ENCODE results near the gene ACKR2. TPM values are rescaled to one million over a fixed set of nuclear protein-coding genes. Genes with fewer than 3 reads are reported as not detected.
"Not testable (repeated sequence)": the region's sequence is repeated elsewhere in the genome, so short reads cannot be mapped to it uniquely, and the experiment has no call there.

Gene ACKR2
- total RNA-seq, 1 donor: not detected

- not testable (repeated sequence) for H3K4me2 ChIP-seq (ENCODE audit: insufficient read depth, low read length); DNase-seq (ENCODE audit: insufficient read length, low spot score, missing footprints); H3K79me2 ChIP-seq (ENCODE audit: insufficient read depth, low read length); H3K27me3 ChIP-seq (ENCODE audit: insufficient read depth, low read length); H3K4me1 ChIP-seq (ENCODE audit: insufficient read depth, low read length); H3K4me3 ChIP-seq (ENCODE audit: insufficient read depth, low read length); H2AFZ ChIP-seq (ENCODE audit: low read length); H3K27ac ChIP-seq (ENCODE audit: low read depth, low read length); H3K36me3 ChIP-seq (ENCODE audit: insufficient read depth, low read length); H4K20me1 ChIP-seq (ENCODE audit: insufficient read depth, low read length); H3K9me3 ChIP-seq (ENCODE audit: low read depth, low read length)
Measured at GRCh38 chr3:42883251-42883930, 74.1 kb downstream of the ACKR2 start.

- Histone ChIP-seq H3K79me2 (ENCODE audit: insufficient read depth, low read length) (no peaks in the 10 kb centered on the region), H3K27ac (ENCODE audit: low read depth, low read length) (no peak overlapping the region)
- no peak for TF ChIP-seq CTCF (IDR thresholded peaks at IDR 0.05; ENCODE audit: extremely low read depth, low read depth, low read length)
Measured at GRCh38 chr3:42884324-42884723, 75.1 kb downstream of the ACKR2 start.

GRCh38 chr3:42886294-42886822 is 77.1 kb downstream of the ACKR2 start:
- Histone ChIP-seq H3K4me3 (ENCODE audit: insufficient read depth, low read length) (no peak overlapping the region), H3K36me3 (ENCODE audit: insufficient read depth, low read length) (no peaks in the 10 kb centered on the region), H3K4me2 (ENCODE audit: insufficient read depth, low read length) (no peak overlapping the region), H4K20me1 (ENCODE audit: insufficient read depth, low read length) (no peaks in the 10 kb centered on the region), H3K79me2 (ENCODE audit: insufficient read depth, low read length) (no peaks in the 10 kb centered on the region), H3K27ac (ENCODE audit: low read depth, low read length) (no peak overlapping the region), H2AFZ (ENCODE audit: low read length) (no peak overlapping the region), H3K9me3 (ENCODE audit: low read depth, low read length) (no peaks in the 10 kb centered on the region), H3K27me3 (ENCODE audit: insufficient read depth, low read length) (peaks cover 8% of the 10 kb centered on the region), H3K4me1 (ENCODE audit: insufficient read depth, low read length) (no peaks in the 10 kb centered on the region)
- DNase-seq (ENCODE audit: insufficient read length, low spot score, missing footprints): no peak
- TF ChIP-seq CTCF (IDR thresholded peaks at IDR 0.05; ENCODE audit: extremely low read depth, low read depth, low read length): no peak

More at GRCh38 chr3:42884324-42884723, 75.1 kb downstream of the ACKR2 start:
- Histone ChIP-seq H2AFZ (ENCODE audit: low read length) (no peak overlapping the region), H3K4me3 (ENCODE audit: insufficient read depth, low read length) (no peak overlapping the region), H3K4me1 (ENCODE audit: insufficient read depth, low read length) (no peaks in the 10 kb centered on the region), H3K36me3 (ENCODE audit: insufficient read depth, low read length) (no peaks in the 10 kb centered on the region), H3K9me3 (ENCODE audit: low read depth, low read length) (no peaks in the 10 kb centered on the region), H3K27me3 (ENCODE audit: insufficient read depth, low read length) (peaks cover 7% of the 10 kb centered on the region), H3K4me2 (ENCODE audit: insufficient read depth, low read length) (no peak overlapping the region), H4K20me1 (ENCODE audit: insufficient read depth, low read length) (no peaks in the 10 kb centered on the region)
- no peak for DNase-seq (ENCODE audit: insufficient read length, low spot score, missing footprints)

- peaks cover 11% of the 10 kb centered on the region for H3K27me3 ChIP-seq (ENCODE audit: insufficient read depth, low read length)
- H3K9me3 ChIP-seq (ENCODE audit: low read depth, low read length): no peaks in the 10 kb centered on the region
- no peaks in the 10 kb centered on the region for H4K20me1 ChIP-seq (ENCODE audit: insufficient read depth, low read length)
- DNase-seq (ENCODE audit: insufficient read length, low spot score, missing footprints): no peak
- no peaks in the 10 kb centered on the region for H3K4me1 ChIP-seq (ENCODE audit: insufficient read depth, low read length)
- no peak overlapping the region for H2AFZ ChIP-seq (ENCODE audit: low read length)
- H3K36me3 ChIP-seq (ENCODE audit: insufficient read depth, low read length): no peaks in the 10 kb centered on the region
- H3K27ac ChIP-seq (ENCODE audit: low read depth, low read length): no peak overlapping the region
- no peak overlapping the region for H3K4me3 ChIP-seq (ENCODE audit: insufficient read depth, low read length)
- H3K4me2 ChIP-seq (ENCODE audit: insufficient read depth, low read length): no peak overlapping the region
- TF ChIP-seq CTCF (IDR thresholded peaks at IDR 0.05; ENCODE audit: extremely low read depth, low read depth, low read length): no peak
- H3K79me2 ChIP-seq (ENCODE audit: insufficient read depth, low read length): no peaks in the 10 kb centered on the region
Measured at GRCh38 chr3:42887084-42887483, 77.8 kb downstream of the ACKR2 start.
